Measurements from ENCODE around the gene OSCP1. TPM values are rescaled to one million over a fixed set of nuclear protein-coding genes. Genes with fewer than 3 reads are reported as not detected.

OSCP1 gene
- total RNA-seq, 1 donor from 2014 or later: 1.2 TPM

DNA sequence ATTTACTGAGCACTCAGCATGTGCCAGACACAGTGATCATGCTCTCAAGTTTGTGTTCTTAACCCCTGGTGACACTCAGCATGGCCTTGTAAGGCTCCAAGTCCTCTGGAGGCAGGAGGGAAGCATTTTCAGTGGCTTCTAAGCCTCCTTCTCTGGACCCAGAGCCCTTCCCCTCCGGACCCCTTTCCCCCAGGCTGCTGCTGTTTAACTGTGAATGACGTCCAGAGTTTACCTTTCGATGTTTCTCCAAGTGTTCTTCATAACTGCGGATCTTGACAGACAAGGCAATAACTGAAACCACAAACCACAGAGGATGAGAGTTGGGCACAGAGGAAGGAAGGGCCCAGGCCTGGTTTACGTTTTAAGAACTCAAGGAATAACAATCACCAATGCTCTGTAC lies 7.4 kb upstream of the OSCP1 start:
- DNase-seq (no peak), ATAC-seq (ENCODE audit: low read depth) (no peak)
- TF ChIP-seq CTCF (IDR thresholded peaks at IDR 0.05): no peak
- no peaks in the 10 kb centered on the region for H3K27me3 Mint-ChIP-seq
- no peaks in the 10 kb centered on the region for H3K9me3 Mint-ChIP-seq
- H3K27ac Mint-ChIP-seq: no peak overlapping the region
- intact Hi-C loops (cut with micrococcal nuclease): no loop called here
- ChIA-PET CTCF (no interaction called here), POLR2A (no interaction called here)
- H3K4me1 Mint-ChIP-seq: peaks cover 16% of the 10 kb centered on the region
- peaks cover 72% of the 10 kb centered on the region for H3K36me3 Mint-ChIP-seq (ENCODE audit: low read depth)
- no peak overlapping the region for H3K4me3 Mint-ChIP-seq

DNA sequence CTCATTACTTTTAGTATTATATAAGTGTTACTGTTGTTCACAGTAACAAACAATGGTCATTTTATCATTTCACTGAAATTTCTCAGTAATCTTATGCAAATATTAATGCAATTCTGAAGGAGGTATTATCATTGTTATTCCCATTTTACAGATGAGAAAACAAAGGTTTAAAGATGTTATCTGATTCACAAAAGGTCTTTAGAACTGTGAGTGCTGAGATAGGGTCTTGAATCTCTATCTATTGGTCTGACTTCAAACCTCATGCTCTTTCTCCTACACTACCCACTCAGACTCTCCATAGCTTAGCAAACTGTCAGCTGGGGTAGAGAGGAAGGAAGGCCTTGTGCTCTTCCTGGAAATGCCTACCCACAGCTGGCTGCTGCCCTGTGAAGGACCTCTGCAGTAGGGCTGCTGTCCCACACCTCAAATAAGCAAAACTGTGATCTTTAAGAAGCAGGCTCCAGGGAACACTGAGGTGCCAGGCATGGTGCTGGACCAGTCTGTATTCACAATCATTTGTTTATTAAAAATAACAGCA lies 6.2 kb upstream of the OSCP1 start:
- Mint-ChIP-seq H3K9me3 (no peaks in the 10 kb centered on the region), H3K27me3 (no peaks in the 10 kb centered on the region), H3K27ac (no peak overlapping the region), H3K4me3 (no peak overlapping the region), H3K4me1 (peaks cover 17% of the 10 kb centered on the region), H3K36me3 (ENCODE audit: low read depth) (peaks cover 64% of the 10 kb centered on the region)
- intact Hi-C loops (cut with micrococcal nuclease): no loop called here
- no peak for TF ChIP-seq CTCF (IDR thresholded peaks at IDR 0.05)
- POLR2A ChIA-PET: no interaction called here
- DNase-seq (no peak), ATAC-seq (ENCODE audit: low read depth) (no peak)
- CTCF ChIA-PET: no interaction called here

DNA sequence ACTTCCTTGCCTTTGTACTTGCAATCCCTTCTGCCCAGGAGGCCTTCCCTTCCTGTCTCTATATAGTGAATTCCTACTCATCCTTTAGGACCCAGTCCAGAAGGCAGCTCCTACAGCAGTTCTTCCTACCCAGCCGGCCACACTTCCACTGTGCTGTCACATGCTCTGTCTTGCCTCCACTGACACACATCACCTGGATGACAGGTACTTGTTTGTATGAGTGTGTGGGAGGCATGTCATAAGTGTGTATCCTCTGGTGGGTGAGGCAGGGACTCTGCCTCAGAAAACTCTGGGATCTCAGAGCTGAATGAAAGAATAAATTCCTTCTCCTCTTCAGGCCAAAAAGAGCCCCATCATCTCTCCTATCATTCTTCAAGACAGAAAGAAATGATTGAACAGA lies 5.1 kb upstream of the OSCP1 start:
- no peaks in the 10 kb centered on the region for H3K9me3 Mint-ChIP-seq
- TF ChIP-seq CTCF (IDR thresholded peaks at IDR 0.05): no peak
- peaks cover 55% of the 10 kb centered on the region for H3K36me3 Mint-ChIP-seq (ENCODE audit: low read depth)
- ChIA-PET CTCF (no interaction called here), POLR2A (interaction anchor here (1.4 kb wide), 1 partner anchor 9 kb away, joined by 11 read pairs; the partner anchor contains the start of gene MRPS15)
- H3K4me3 Mint-ChIP-seq: no peak overlapping the region
- H3K27me3 Mint-ChIP-seq: no peaks in the 10 kb centered on the region
- no peak for DNase-seq
- no peak for ATAC-seq (ENCODE audit: low read depth)
- intact Hi-C loops (cut with micrococcal nuclease): no loop called here
- no peak overlapping the region for H3K27ac Mint-ChIP-seq
- peaks cover 20% of the 10 kb centered on the region for H3K4me1 Mint-ChIP-seq

GRCh38 chr1:36453600-36454388 lies 3.5 kb upstream of the OSCP1 start:
- Mint-ChIP-seq H3K4me3 (no peak overlapping the region), H3K27ac (peak overlapping the region; percentile 6), H3K4me1 (peaks cover 26% of the 10 kb centered on the region), H3K36me3 (ENCODE audit: low read depth) (peaks cover 43% of the 10 kb centered on the region), H3K27me3 (no peaks in the 10 kb centered on the region), H3K9me3 (no peaks in the 10 kb centered on the region)
- CTCF ChIA-PET: no interaction called here
- intact Hi-C loops (cut with micrococcal nuclease): no loop called here
- no peak for TF ChIP-seq CTCF (IDR thresholded peaks at IDR 0.05)
- POLR2A ChIA-PET: interaction anchor here (4.6 kb wide), 1 partner anchor 10 kb away, joined by 114 read pairs; the partner anchor contains the start of gene MRPS15
- no peak for DNase-seq
- no peak for ATAC-seq (ENCODE audit: low read depth)

DNA sequence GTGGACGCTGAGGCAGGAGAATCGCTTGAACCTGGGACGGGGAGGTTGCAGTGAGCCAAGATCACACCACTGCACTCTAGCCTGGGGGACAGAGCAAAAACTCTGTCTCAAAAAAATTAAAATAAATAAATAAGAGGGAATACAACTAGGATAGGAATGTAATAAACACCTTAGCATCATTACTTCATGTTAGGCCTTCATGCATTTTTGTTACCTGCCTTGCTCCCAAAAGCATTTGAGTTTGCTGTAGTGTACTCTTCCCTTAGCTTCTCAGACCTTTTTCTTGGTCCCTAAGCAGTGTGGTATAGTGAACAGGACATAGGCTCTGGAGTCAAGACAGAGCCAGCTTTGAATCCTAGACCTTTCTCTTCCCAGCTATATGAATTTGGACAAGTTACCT lies 2.8 kb upstream of the OSCP1 start:
- CTCF ChIA-PET: no interaction called here
- Mint-ChIP-seq H3K27ac (no peak overlapping the region), H3K4me3 (no peak overlapping the region), H3K27me3 (no peaks in the 10 kb centered on the region), H3K4me1 (peaks cover 23% of the 10 kb centered on the region), H3K9me3 (no peaks in the 10 kb centered on the region), H3K36me3 (ENCODE audit: low read depth) (peaks cover 36% of the 10 kb centered on the region)
- POLR2A ChIA-PET: interaction anchor here (4.6 kb wide), 1 partner anchor 11 kb away, joined by 114 read pairs; the partner anchor contains the start of gene MRPS15
- intact Hi-C loops (cut with micrococcal nuclease): no loop called here
- no peak for ATAC-seq (ENCODE audit: low read depth)
- no peak for DNase-seq
- no peak for TF ChIP-seq CTCF (IDR thresholded peaks at IDR 0.05)
